GM12878 (cell line): ENCODE data around the gene OTUD3. TPM values are rescaled to one million over a fixed set of nuclear protein-coding genes. Genes with fewer than 3 reads are reported as not detected.

Source experiments
- ATAC-seq: fragments of 200-7000 bp; cut with Tn5 transposase; 3 replicates; pipeline ENCODE4 v1.9.1; 2020; ENCODE audit warnings: mild to moderate bottlenecking, moderate library complexity
- BruUV-seq: library from RNA; stranded (reverse); fragments of 400-500 nt; replicated peaks from 2 replicates; lab custom pipeline; 2021; lab: Mats Ljungman, UMichigan
- CTCF ChIA-PET: fragments of 300-600 bp; sonication (Branson Sonifier 250); formaldehyde crosslinking; extraction: SDS; loops from one replicate; lab custom pipeline; 2021; ENCODE audit warnings: inconsistent platforms; lab: Yijun Ruan, JAX
- POLR2A ChIA-PET: fragments of 350-600 bp; formaldehyde crosslinking; extraction: SDS; loops from one replicate; lab custom pipeline; 2021; ENCODE audit warnings: inconsistent platforms; lab: Charles Lee
- RAD21 ChIA-PET: fragments of 300-600 bp; sonication (Branson Sonifier 250); formaldehyde crosslinking; loops from one replicate; lab custom pipeline; 2023; ENCODE audit warnings: antibody characterized with exemption; ENCODE audit not compliant: unreplicated experiment; lab: Charles Lee
- SMC1A ChIA-PET: fragments of 300-600 bp; sonication (Branson Sonifier 250); formaldehyde crosslinking; loops from one replicate; lab custom pipeline; 2023; ENCODE audit not compliant: unreplicated experiment, uncharacterized antibody; lab: Charles Lee
- DNase-seq: peaks from one replicate; pipeline ENCODE4 v3.0.0-alpha.2; 2011; ENCODE audit warnings: low read depth, low spot score
- FAIRE-seq: peaks from 3 replicates; lab custom pipeline; 2011; peaks lifted over from hg19 to GRCh38; lab: Jason Lieb, UNC
- H2AFZ ChIP-seq: 2 replicates; pipeline ENCODE4 v1.6.0; 2011; ENCODE audit warnings: low read depth, low read length, control low read depth; ENCODE audit not compliant: control insufficient read depth
- H3K27ac ChIP-seq: 2 replicates; pipeline ENCODE4 v1.5.1; 2011; ENCODE audit warnings: control low read depth; ENCODE audit not compliant: control insufficient read depth, insufficient read depth
- H3K27me3 ChIP-seq, 2 experiments: replicated peaks in 1 of 2; 2 replicates each; pipeline versions ENCODE4 v1.6.0 to v1.6.1; 2011; ENCODE audit warnings: low read length in 1 of 2; ENCODE audit not compliant: control insufficient read depth in 2 of 2, insufficient read depth in 2 of 2
- H3K36me3 ChIP-seq, 2 experiments: 2 replicates each; pipeline ENCODE4 v1.5.1; 2011; ENCODE audit warnings: low read length in 1 of 2; ENCODE audit not compliant: control insufficient read depth in 2 of 2, insufficient read depth in 2 of 2
- H3K4me1 ChIP-seq: 2 replicates; pipeline ENCODE4 v1.6.1; 2011; ENCODE audit warnings: mild to moderate bottlenecking, low read length, moderate library complexity, mixed read lengths; ENCODE audit not compliant: control insufficient read depth, insufficient read depth
- H3K4me2 ChIP-seq: 2 replicates; pipeline ENCODE4 v1.6.0; 2011; ENCODE audit warnings: control low read depth; ENCODE audit not compliant: control insufficient read depth, insufficient read depth
- H3K4me3 ChIP-seq: fragments of 200-600 bp; sonication (generic); 2 replicates; pipeline ENCODE4 v1.5.1; 2016
- H3K79me2 ChIP-seq: 2 replicates; pipeline ENCODE4 v1.6.0; 2011; ENCODE audit warnings: low read length; ENCODE audit not compliant: control insufficient read depth, insufficient read depth
- H3K9ac ChIP-seq: 2 replicates; pipeline ENCODE4 v1.8.0; 2011; ENCODE audit warnings: low read length, control low read depth, mixed read lengths; ENCODE audit not compliant: control insufficient read depth, insufficient read depth
- H3K9me3 ChIP-seq: replicated peaks from 3 replicates; pipeline ENCODE4 v1.5.1; 2011; ENCODE audit warnings: mild to moderate bottlenecking, low read length; ENCODE audit not compliant: control insufficient read depth, insufficient read depth
- H4K20me1 ChIP-seq: 2 replicates; pipeline ENCODE4 v1.6.0; 2011; ENCODE audit not compliant: control insufficient read depth, insufficient read depth
- CTCF ChIP-seq, 3 experiments: IDR thresholded peaks in 2 of 3; conservative IDR thresholded peaks in 1 of 3; 2 replicates each; pipeline ENCODE4 v1.5.1; 2011; ENCODE audit warnings: low read depth in 3 of 3, low read length in 3 of 3, mild to moderate bottlenecking in 3 of 3, control low read depth in 2 of 3, moderate library complexity in 2 of 3, inconsistent platforms in 1 of 3, mixed read lengths in 1 of 3; ENCODE audit not compliant: control insufficient read depth in 2 of 3, insufficient read depth in 1 of 3; ENCODE audit errors: extremely low read depth in 1 of 3
- EED ChIP-seq: sonication (generic); IDR thresholded peaks from 2 replicates; pipeline ENCODE4 v1.6.1; 2016; ENCODE audit warnings: antibody characterized with exemption, low read depth
- GABPA ChIP-seq: IDR thresholded peaks from 2 replicates; pipeline ENCODE4 v1.6.1; 2014; ENCODE audit warnings: antibody characterized with exemption, low read depth, mild to moderate bottlenecking, inconsistent platforms
- HCFC1 ChIP-seq: fragments of 150-350 bp; IDR thresholded peaks from 2 replicates; pipeline ENCODE4 v1.6.1; 2014; ENCODE audit warnings: low read length
- JUNB ChIP-seq: IDR thresholded peaks from 2 replicates; pipeline ENCODE4 v1.6.1; 2016; ENCODE audit warnings: antibody characterized with exemption, mild to moderate bottlenecking
- MEF2A ChIP-seq: IDR thresholded peaks from 2 replicates; pipeline ENCODE4 v1.6.1; 2011; ENCODE audit warnings: low read depth, mild to moderate bottlenecking, low read length, moderate library complexity; ENCODE audit not compliant: insufficient read depth
- POLR2AphosphoS5 ChIP-seq: IDR thresholded peaks from 2 replicates; pipeline ENCODE4 v1.6.1; 2011; ENCODE audit warnings: mild to moderate bottlenecking, low read length, inconsistent platforms
- RUNX3 ChIP-seq: IDR thresholded peaks from 2 replicates; pipeline ENCODE4 v1.6.1; 2012; ENCODE audit warnings: low read length, inconsistent platforms
- SP1 ChIP-seq: IDR thresholded peaks from one replicate; pipeline ENCODE4 v1.6.1; 2011; ENCODE audit warnings: low read depth, low read length
- SRF ChIP-seq, 2 experiments: IDR thresholded peaks; 2 replicates each; pipeline ENCODE4 v1.6.1; 2011; ENCODE audit warnings: low read depth in 2 of 2, low read length in 2 of 2, mild to moderate bottlenecking in 1 of 2, moderate library complexity in 1 of 2
- TCF3 ChIP-seq: IDR thresholded peaks from 2 replicates; pipeline ENCODE4 v1.6.1; 2012; ENCODE audit warnings: low read depth, mild to moderate bottlenecking, low read length, borderline replicate concordance; ENCODE audit not compliant: insufficient read depth
- WGBS: methylation state at CpG from one replicate; pipeline ENCODE4 v1.1.6; 2016; ENCODE audit warnings: low lambda C conversion rate; ENCODE audit not compliant: insufficient replicate concordance, insufficient coverage; ENCODE audit errors: missing lambda C conversion rate; 5-methylcytosine and 5-hydroxymethylcytosine counted together
- in situ Hi-C: fragments of 300-500 bp; cut with MboI; formaldehyde crosslinking; loops from 9 replicates; pipeline ENCODE4 v1.14.3; 2018; ENCODE audit warnings: mixed read lengths
- intact Hi-C: fragments of 100-400 bp; cut with micrococcal nuclease; formaldehyde crosslinking; loops from one replicate; pipeline ENCODE4 v1.14.2; 2022; ENCODE audit not compliant: unreplicated experiment
- polyA plus RNA-seq, 11 experiments: library from polyadenylated mRNA; depleted of rRNA in 4 of 11; unstranded in 6 of 11; stranded (reverse) in 5 of 11; fragments of >200 nt; fragmentation: Nextera tagmentation in 4 of 11; fragmentation: Illumina TruSeq in 1 of 11; extraction: Ambion mirVana in 4 of 11; extraction: Trizol in 1 of 11; gene quantifications; 1 replicate in 1 of 11; 2 replicates in 10 of 11; pipeline versions ENCODE4 v1.2.1 to v1.2.3, GENCODE V29; 2011 to 2016; ENCODE audit warnings: inconsistent platforms in 2 of 11, missing spikeins in 2 of 11, low read depth in 1 of 11
- total RNA-seq, 4 experiments: library from RNA; depleted of rRNA in 3 of 4; stranded (reverse); fragments of >200 nt in 3 of 4; fragmentation: Illumina TruSeq in 1 of 4; extraction: Trizol in 1 of 4; gene quantifications; 2 replicates each; pipeline versions ENCODE4 v1.2.1 to v1.2.3, GENCODE V29; 2013 to 2021
- TF ChIP-seq, protein P1 (sequence below): fragments of 450-650 bp; IDR thresholded peaks from 2 replicates; pipeline ENCODE4 v1.6.1; 2017; ENCODE audit warnings: mild to moderate bottlenecking, moderate library complexity
- TF ChIP-seq, protein P2 (sequence below): fragments of 450-650 bp; formaldehyde crosslinking; IDR thresholded peaks from 2 replicates; pipeline ENCODE4 v1.4.0; 2020; ENCODE audit warnings: mild to moderate bottlenecking, moderate library complexity

Gene OTUD3
- total and polyA plus RNA-seq, 10 of the 15 experiments (the other 5 are each of a cell fraction or from before 2014, with no cell fraction given) = 0.77 to 8.9 (median 4.8) TPM

DNA sequence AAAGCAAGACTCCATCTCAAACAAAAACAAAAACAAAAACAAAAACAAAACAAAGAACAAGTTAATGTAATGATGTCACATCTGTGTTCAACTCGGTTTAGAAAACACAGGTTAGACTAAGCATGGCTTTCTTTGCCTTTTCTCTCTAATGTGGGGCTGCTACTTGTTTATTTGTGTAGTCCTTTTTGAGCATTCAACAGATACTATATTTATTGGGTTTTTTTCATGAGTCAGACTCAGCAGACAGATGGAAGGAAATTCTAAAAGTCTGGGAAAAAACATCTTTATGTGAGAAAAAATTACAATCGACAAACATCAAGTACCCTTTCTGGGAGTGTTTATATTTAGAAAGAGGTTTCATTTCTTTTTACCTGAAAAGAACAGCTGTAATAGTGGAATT is 22.3 kb upstream of the OTUD3 start (continued):
- TF ChIP-seq MEF2A (no peak), GABPA (no peak)

DNA sequence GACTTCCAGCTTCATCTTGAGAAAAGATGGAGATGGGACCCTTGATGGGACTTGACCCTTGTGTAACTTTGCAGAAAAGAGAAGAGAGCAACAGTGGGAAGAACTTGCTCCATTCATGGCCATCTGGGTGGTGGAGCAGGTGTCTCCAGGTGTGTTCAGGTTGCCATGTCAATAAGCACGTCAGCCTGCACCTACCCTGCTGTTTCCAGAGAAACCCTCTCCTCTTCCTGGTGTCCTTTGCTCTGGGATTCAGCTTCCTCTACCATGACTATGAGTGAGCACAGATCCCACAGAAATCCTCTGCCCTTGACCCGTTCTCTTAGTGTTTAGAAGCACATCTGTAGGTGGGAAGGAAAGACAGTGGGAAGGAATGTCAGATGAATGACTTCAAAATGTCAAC is 21.8 kb upstream of the OTUD3 start:
- CTCF ChIA-PET = interaction anchor here (1.1 kb wide), 1 partner anchor 49 kb away, joined by 3 read pairs; no protein-coding TSS in a partner anchor
- no TSS peak for BruUV-seq
- no peaks in the 10 kb centered on the region for H3K36me3 ChIP-seq
- no peak overlapping the region for H3K9ac ChIP-seq
- SMC1A ChIA-PET = no interaction called here
- no peaks in the 10 kb centered on the region; a peak in 1 of 4 replicates for H3K27me3 ChIP-seq
- RAD21 ChIA-PET = no interaction called here
- H2AFZ ChIP-seq = no peak overlapping the region
- H3K4me2 ChIP-seq = no peak overlapping the region
- H3K79me2 ChIP-seq = no peaks in the 10 kb centered on the region
- in situ Hi-C loops = no loop called here
- no peaks in the 10 kb centered on the region; the same call in 1 of the 3 replicates for H3K9me3 ChIP-seq
- TF ChIP-seq, protein P1, sequence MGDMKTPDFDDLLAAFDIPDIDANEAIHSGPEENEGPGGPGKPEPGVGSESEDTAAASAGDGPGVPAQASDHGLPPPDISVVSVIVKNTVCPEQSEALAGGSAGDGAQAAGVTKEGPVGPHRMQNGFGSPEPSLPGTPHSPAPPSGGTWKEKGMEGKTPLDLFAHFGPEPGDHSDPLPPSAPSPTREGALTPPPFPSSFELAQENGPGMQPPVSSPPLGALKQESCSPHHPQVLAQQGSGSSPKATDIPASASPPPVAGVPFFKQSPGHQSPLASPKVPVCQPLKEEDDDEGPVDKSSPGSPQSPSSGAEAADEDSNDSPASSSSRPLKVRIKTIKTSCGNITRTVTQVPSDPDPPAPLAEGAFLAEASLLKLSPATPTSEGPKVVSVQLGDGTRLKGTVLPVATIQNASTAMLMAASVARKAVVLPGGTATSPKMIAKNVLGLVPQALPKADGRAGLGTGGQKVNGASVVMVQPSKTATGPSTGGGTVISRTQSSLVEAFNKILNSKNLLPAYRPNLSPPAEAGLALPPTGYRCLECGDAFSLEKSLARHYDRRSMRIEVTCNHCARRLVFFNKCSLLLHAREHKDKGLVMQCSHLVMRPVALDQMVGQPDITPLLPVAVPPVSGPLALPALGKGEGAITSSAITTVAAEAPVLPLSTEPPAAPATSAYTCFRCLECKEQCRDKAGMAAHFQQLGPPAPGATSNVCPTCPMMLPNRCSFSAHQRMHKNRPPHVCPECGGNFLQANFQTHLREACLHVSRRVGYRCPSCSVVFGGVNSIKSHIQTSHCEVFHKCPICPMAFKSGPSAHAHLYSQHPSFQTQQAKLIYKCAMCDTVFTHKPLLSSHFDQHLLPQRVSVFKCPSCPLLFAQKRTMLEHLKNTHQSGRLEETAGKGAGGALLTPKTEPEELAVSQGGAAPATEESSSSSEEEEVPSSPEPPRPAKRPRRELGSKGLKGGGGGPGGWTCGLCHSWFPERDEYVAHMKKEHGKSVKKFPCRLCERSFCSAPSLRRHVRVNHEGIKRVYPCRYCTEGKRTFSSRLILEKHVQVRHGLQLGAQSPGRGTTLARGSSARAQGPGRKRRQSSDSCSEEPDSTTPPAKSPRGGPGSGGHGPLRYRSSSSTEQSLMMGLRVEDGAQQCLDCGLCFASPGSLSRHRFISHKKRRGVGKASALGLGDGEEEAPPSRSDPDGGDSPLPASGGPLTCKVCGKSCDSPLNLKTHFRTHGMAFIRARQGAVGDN = no peak
- TF ChIP-seq SRF (IDR thresholded peaks at IDR 0.05; ENCODE audit: low read depth in 2 of 2, low read length in 2 of 2) = no peak
- TF ChIP-seq RUNX3 = no peak
- no peak for TF ChIP-seq GABPA
- TF ChIP-seq EED = no peak
- TF ChIP-seq JUNB = no peak
- TF ChIP-seq SP1 = no peak
- no peak for TF ChIP-seq POLR2AphosphoS5
- TF ChIP-seq CTCF (IDR thresholded peaks at IDR 0.05 in 2 of 3, conservative IDR thresholded peaks at IDR 0.05 in 1 of 3; ENCODE audit: control insufficient read depth in 2 of 3, extremely low read depth in 1 of 3, insufficient read depth in 1 of 3, low read depth in 3 of 3, low read length in 3 of 3) = no peak
- TF ChIP-seq, protein P2, sequence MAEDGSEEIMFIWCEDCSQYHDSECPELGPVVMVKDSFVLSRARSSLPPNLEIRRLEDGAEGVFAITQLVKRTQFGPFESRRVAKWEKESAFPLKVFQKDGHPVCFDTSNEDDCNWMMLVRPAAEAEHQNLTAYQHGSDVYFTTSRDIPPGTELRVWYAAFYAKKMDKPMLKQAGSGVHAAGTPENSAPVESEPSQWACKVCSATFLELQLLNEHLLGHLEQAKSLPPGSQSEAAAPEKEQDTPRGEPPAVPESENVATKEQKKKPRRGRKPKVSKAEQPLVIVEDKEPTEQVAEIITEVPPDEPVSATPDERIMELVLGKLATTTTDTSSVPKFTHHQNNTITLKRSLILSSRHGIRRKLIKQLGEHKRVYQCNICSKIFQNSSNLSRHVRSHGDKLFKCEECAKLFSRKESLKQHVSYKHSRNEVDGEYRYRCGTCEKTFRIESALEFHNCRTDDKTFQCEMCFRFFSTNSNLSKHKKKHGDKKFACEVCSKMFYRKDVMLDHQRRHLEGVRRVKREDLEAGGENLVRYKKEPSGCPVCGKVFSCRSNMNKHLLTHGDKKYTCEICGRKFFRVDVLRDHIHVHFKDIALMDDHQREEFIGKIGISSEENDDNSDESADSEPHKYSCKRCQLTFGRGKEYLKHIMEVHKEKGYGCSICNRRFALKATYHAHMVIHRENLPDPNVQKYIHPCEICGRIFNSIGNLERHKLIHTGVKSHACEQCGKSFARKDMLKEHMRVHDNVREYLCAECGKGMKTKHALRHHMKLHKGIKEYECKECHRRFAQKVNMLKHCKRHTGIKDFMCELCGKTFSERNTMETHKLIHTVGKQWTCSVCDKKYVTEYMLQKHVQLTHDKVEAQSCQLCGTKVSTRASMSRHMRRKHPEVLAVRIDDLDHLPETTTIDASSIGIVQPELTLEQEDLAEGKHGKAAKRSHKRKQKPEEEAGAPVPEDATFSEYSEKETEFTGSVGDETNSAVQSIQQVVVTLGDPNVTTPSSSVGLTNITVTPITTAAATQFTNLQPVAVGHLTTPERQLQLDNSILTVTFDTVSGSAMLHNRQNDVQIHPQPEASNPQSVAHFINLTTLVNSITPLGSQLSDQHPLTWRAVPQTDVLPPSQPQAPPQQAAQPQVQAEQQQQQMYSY = no peak
- no peak for TF ChIP-seq TCF3
- TF ChIP-seq HCFC1 = no peak
- POLR2A ChIA-PET = no interaction called here
- H4K20me1 ChIP-seq = no peaks in the 10 kb centered on the region
- no peak overlapping the region for H3K27ac ChIP-seq
- no peaks in the 10 kb centered on the region for H3K4me1 ChIP-seq
- no peak overlapping the region for H3K4me3 ChIP-seq
- intact Hi-C loops = no loop called here
- DNase-seq (no peak), ATAC-seq (no peak), FAIRE-seq (no peak)
- WGBS = 0% methylated on average over 2 of the region's 2 CpGs
